Measurements from ENCODE around the gene ACOT12.

Gene ACOT12

GRCh38 chr5:81283976-81284375, 110.0 kb downstream of the ACOT12 start:
- H3K4me1 ChIP-seq (ENCODE audit: low read length): peaks cover 16% of the 10 kb centered on the region
- no peaks in the 10 kb centered on the region for H4K20me1 ChIP-seq (ENCODE audit: insufficient read depth, low read length)
- H3K36me3 ChIP-seq (replicated peaks; ENCODE audit: low read depth, low read length): no peaks in the 10 kb centered on the region
- no peaks in the 10 kb centered on the region for H3K27me3 ChIP-seq (ENCODE audit: low read depth, low read length)
- no peak overlapping the region for H3K9ac ChIP-seq (ENCODE audit: low read length)
- no peak overlapping the region for H3K27ac ChIP-seq (ENCODE audit: low read length)
- H3K4me3 ChIP-seq (ENCODE audit: low read length): no peak overlapping the region
- H3K9me3 ChIP-seq (ENCODE audit: insufficient read depth, low read length): no peaks in the 10 kb centered on the region
- peaks cover under 1% of the 10 kb centered on the region; the same call in 1 of the 2 replicates for H3K79me2 ChIP-seq (ENCODE audit: low read length)
- TF ChIP-seq EZH2phosphoT487 (IDR thresholded peaks at IDR 0.05; ENCODE audit: low read depth): no peak
- no peak for TF ChIP-seq CTCF (IDR thresholded peaks at IDR 0.05; ENCODE audit: low read depth, low read length)
- H3K4me2 ChIP-seq (ENCODE audit: low read length): no peak overlapping the region
- no peak overlapping the region for H2AFZ ChIP-seq (ENCODE audit: low read depth, low read length)

Measured in OCI-LY3 (cell line).